GM20000 (cell line): ENCODE results near the gene CEACAM20.
"Not testable (repeated sequence)": the region's sequence is repeated elsewhere in the genome, so short reads cannot be mapped to it uniquely, and the experiment has no call there.

Experiments used
- DNase-seq: peaks from one replicate; pipeline ENCODE4 v3.0.0; 2012; ENCODE audit warnings: low spot score
- CTCF ChIP-seq: IDR thresholded peaks from 2 replicates; pipeline ENCODE4 v1.5.1; 2012; ENCODE audit warnings: mild to moderate bottlenecking, control low read depth; ENCODE audit errors: extremely low read depth, missing control alignments

Gene CEACAM20

DNA sequence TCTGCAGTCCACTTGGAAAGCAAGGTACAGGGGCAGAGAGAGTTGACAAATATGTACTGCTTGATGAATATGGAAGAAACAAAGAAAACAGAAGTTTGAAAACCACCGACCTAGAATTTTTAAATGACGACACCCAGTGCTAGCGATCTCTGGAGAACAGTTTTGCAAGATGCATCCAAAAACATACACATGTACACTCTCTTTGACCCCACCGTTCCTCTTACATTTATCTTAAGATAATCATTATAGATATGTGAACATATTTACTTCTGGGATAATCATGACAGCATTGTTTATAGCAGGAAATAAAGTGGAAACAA is 43.1 kb upstream of the CEACAM20 start:
- no peak for DNase-seq
- TF ChIP-seq CTCF = no peak

- DNase-seq = no peak
- TF ChIP-seq CTCF = no peak
These were observed 42.5 kb upstream of the CEACAM20 start for GRCh38 chr19:44571830-44572580.

GRCh38 chr19:44570984-44571684 is 41.7 kb upstream of the CEACAM20 start:
- peak; percentile 71 for DNase-seq
- TF ChIP-seq CTCF = peak; percentile 20

- no peak for TF ChIP-seq CTCF
- DNase-seq = no peak
These were observed 41.1 kb upstream of the CEACAM20 start for GRCh38 chr19:44570603-44570983.

GRCh38 chr19:44567745-44568144 is 38.3 kb upstream of the CEACAM20 start:
- DNase-seq = no peak
- no peak for TF ChIP-seq CTCF

DNA sequence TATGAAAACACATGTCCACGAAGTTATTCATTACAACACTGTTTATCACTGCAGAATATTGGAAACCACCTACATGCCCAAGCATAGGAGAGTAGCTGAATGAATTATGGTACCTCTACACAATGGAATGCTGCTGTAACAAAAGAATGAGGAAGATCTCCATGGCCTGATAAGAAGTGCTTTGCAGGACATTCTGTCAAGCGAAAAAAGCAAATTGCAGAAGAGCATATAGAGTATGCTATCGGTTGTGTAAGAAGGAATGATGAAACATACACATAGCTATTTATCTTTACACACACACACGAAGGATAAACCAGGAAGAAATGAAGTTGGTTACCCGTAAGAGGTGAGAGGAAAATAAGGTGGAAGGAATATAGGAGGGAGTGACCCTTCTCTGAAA is 37.5 kb upstream of the CEACAM20 start:
- TF ChIP-seq CTCF = no peak
- DNase-seq = no peak

- DNase-seq = not testable (repeated sequence)
These were observed 33.7 kb upstream of the CEACAM20 start for GRCh38 chr19:44563086-44563655.

DNA sequence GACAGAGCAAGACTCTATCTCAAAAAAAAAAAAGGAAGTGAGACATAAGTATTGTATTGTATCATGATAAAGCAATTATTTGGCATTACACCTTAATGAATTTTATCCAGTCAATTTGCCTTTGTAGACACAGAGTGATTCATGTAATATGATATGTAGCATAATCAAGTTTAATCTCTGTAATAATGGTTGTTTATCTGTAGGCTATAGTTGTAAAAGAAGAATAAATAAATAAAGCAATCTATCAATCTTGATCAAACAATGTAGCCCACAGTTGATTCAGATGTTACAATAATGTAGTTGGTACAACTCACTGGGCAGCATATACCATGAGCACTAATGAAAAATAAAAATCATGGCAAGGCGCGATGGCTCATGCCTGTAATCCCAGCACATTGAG is 28.5 kb upstream of the CEACAM20 start:
- DNase-seq = no peak
- TF ChIP-seq CTCF = no peak
